Omental fat pad (tissue), 4 donors: ENCODE measurements around the gene KRT31. TPM values are rescaled to one million over a fixed set of nuclear protein-coding genes. Genes with fewer than 3 reads are reported as not detected.
"Not testable (repeated sequence)": the region's sequence is repeated elsewhere in the genome, so short reads cannot be mapped to it uniquely, and the experiment has no call there.

Experiments used
- ATAC-seq: fragments of 150-250 bp; one replicate; pipeline ENCODE4 v1.9.1; 2016; ENCODE audit warnings: mild to moderate bottlenecking, moderate library complexity; ENCODE audit not compliant: low FRiP score
- DNase-seq: peaks from one replicate; pipeline ENCODE4 v3.0.0-alpha.2; 2019; ENCODE audit warnings: low spot score
- CTCF ChIP-seq, 3 donors: fragments of 450-650 bp; IDR thresholded peaks; one replicate each; pipeline ENCODE4 v1.5.1; 2016 to 2017; ENCODE audit warnings: antibody characterized with exemption in 3 of 3, mild to moderate bottlenecking in 3 of 3, moderate library complexity in 2 of 3
- total RNA-seq, 4 donors: library from RNA; depleted of rRNA; stranded (reverse); fragments of >200 nt; gene quantifications; one replicate each; pipeline ENCODE4 v1.1.0, GENCODE V29; 2016

Gene KRT31
- total RNA-seq, 4 donors from 2014 or later, result not detected

- no peak for DNase-seq
- ATAC-seq, result no peak
- no peak for TF ChIP-seq CTCF (IDR thresholded peaks at IDR 0.05)
These were observed 5.1 kb downstream of the KRT31 start for GRCh38 chr17:41392278-41392677.

GRCh38 chr17:41391535-41391934 lies 5.9 kb downstream of the KRT31 start:
- no peak for TF ChIP-seq CTCF (IDR thresholded peaks at IDR 0.05)
- DNase-seq (no peak), ATAC-seq (no peak)

GRCh38 chr17:41390411-41390938 lies 6.9 kb downstream of the KRT31 start:
- no peak for ATAC-seq
- no peak for TF ChIP-seq CTCF (IDR thresholded peaks at IDR 0.05)

GRCh38 chr17:41387670-41388069 lies 9.7 kb downstream of the KRT31 start:
- ATAC-seq, result no peak

More at GRCh38 chr17:41390411-41390938, 6.9 kb downstream of the KRT31 start:
- no peak for DNase-seq

GRCh38 chr17:41386227-41386626 lies 11.2 kb downstream of the KRT31 start:
- TF ChIP-seq CTCF (IDR thresholded peaks at IDR 0.05), result no peak
- no peak for ATAC-seq
- no peak for DNase-seq

More at GRCh38 chr17:41387670-41388069, 9.7 kb downstream of the KRT31 start:
- no peak for TF ChIP-seq CTCF (IDR thresholded peaks at IDR 0.05)
- no peak for DNase-seq

GRCh38 chr17:41383690-41384089 lies 13.7 kb downstream of the KRT31 start:
- no peak for TF ChIP-seq CTCF (IDR thresholded peaks at IDR 0.05)
- ATAC-seq, result no peak
- no peak for DNase-seq

- no peak for TF ChIP-seq CTCF (IDR thresholded peaks at IDR 0.05)
- DNase-seq, result no peak
- no peak for ATAC-seq
These were observed 15.0 kb downstream of the KRT31 start for GRCh38 chr17:41382394-41382793.

- DNase-seq, ATAC-seq: not testable (repeated sequence)
These were observed 15.5 kb downstream of the KRT31 start, which contains the start of gene KRT34 for GRCh38 chr17:41381943-41382342. Gene KRT34 (minus strand): TSS chr17:41382306. CDS start chr17:41382246, 60 bp downstream.

GRCh38 chr17:41380091-41380490 lies 17.3 kb downstream of the KRT31 start:
- not testable (repeated sequence) for ATAC-seq, DNase-seq
